Muscle of leg (tissue), 11 donors: ENCODE measurements around the gene IL17RB. TPM values are rescaled to one million over a fixed set of nuclear protein-coding genes. Genes with fewer than 3 reads are reported as not detected.

Experiments
- DNase-seq: peaks from one replicate; pipeline ENCODE4 v3.0.0; 2013
- H3K27ac ChIP-seq: one replicate; pipeline ENCODE4 v1.5.1; 2013; ENCODE audit warnings: mild to moderate bottlenecking, low read length, control low read depth
- H3K27me3 ChIP-seq: one replicate; pipeline ENCODE4 v1.6.1; 2013; ENCODE audit warnings: low read length; ENCODE audit not compliant: control insufficient read depth, insufficient read depth
- H3K36me3 ChIP-seq: one replicate; pipeline ENCODE4 v1.6.1; 2013; ENCODE audit warnings: low read length; ENCODE audit not compliant: control insufficient read depth, insufficient read depth
- H3K4me1 ChIP-seq: one replicate; pipeline ENCODE4 v1.6.1; 2013; ENCODE audit warnings: low read length; ENCODE audit not compliant: control insufficient read depth, insufficient read depth
- H3K4me3 ChIP-seq: one replicate; pipeline ENCODE4 v1.5.1; 2013; ENCODE audit warnings: low read length, control low read depth
- H3K9me3 ChIP-seq: replicated peaks from 2 replicates; pipeline ENCODE4 v1.6.1; 2013; ENCODE audit warnings: low read depth, low read length; ENCODE audit not compliant: control insufficient read depth
- WGBS: methylation state at CpG from one replicate; pipeline ENCODE4 v1.1.5; 2013; ENCODE audit warnings: missing lambda C conversion rate; ENCODE audit not compliant: insufficient coverage; 5-methylcytosine and 5-hydroxymethylcytosine counted together
- polyA plus RNA-seq, 8 donors: library from polyadenylated mRNA; unstranded; fragments of 120-200 nt; gene quantifications; one replicate each; pipeline versions ENCODE4 v1.2.1 to v1.2.3, GENCODE V29; 2013; ENCODE audit warnings: inconsistent platforms in 1 of 8, low replicate concordance in 1 of 8; ENCODE audit not compliant: insufficient read length in 8 of 8, insufficient read depth in 1 of 8
- total RNA-seq: library from RNA; stranded (reverse); fragments of 120-200 nt; gene quantifications from one replicate; pipeline ENCODE4 v1.2.4, GENCODE V29; 2013

The IL17RB gene
- total and polyA plus RNA-seq, 9 donors = 0.93 to 4.5 (median 3.4) TPM

- Histone ChIP-seq H3K36me3 (peaks cover 33% of the 10 kb centered on the region), H3K4me1 (no peaks in the 10 kb centered on the region), H3K27me3 (no peaks in the 10 kb centered on the region), H3K4me3 (no peak overlapping the region), H3K27ac (no peak overlapping the region), H3K9me3 (no peaks in the 10 kb centered on the region)
- WGBS = 94% methylated on average over 3 of the region's 6 CpGs
- no peak for DNase-seq
Observed at GRCh38 chr3:53859178-53859577, 12.8 kb downstream of the IL17RB start.

- WGBS = 72% methylated on average over 2 of the region's 4 CpGs
- Histone ChIP-seq H3K4me1 (no peaks in the 10 kb centered on the region), H3K27ac (no peak overlapping the region), H3K9me3 (no peaks in the 10 kb centered on the region), H3K36me3 (peaks cover 42% of the 10 kb centered on the region), H3K4me3 (no peak overlapping the region), H3K27me3 (no peaks in the 10 kb centered on the region)
- DNase-seq = no peak
Observed at GRCh38 chr3:53860196-53860595, 13.8 kb downstream of the IL17RB start.

GRCh38 chr3:53862241-53862640, 15.9 kb downstream of the IL17RB start:
- no peak overlapping the region for H3K27ac ChIP-seq
- DNase-seq = no peak
- no peak overlapping the region for H3K4me3 ChIP-seq
- no peaks in the 10 kb centered on the region for H3K9me3 ChIP-seq
- no peaks in the 10 kb centered on the region for H3K4me1 ChIP-seq
- H3K36me3 ChIP-seq = peaks cover 46% of the 10 kb centered on the region
- H3K27me3 ChIP-seq = no peaks in the 10 kb centered on the region
- WGBS = no CpG with 5 or more reads among the region's 3 CpGs

GRCh38 chr3:53863145-53863544, 16.8 kb downstream of the IL17RB start:
- 67% methylated on average over 1 of the region's 1 CpG for WGBS
- Histone ChIP-seq H3K4me1 (no peaks in the 10 kb centered on the region), H3K27me3 (no peaks in the 10 kb centered on the region)

GRCh38 chr3:53865732-53866499, 19.5 kb downstream of the IL17RB start:
- no peak for DNase-seq
- WGBS = no CpG with 5 or more reads among the region's 5 CpGs
- Histone ChIP-seq H3K36me3 (peaks cover 61% of the 10 kb centered on the region), H3K27ac (no peak overlapping the region), H3K9me3 (no peaks in the 10 kb centered on the region), H3K4me1 (no peaks in the 10 kb centered on the region), H3K27me3 (no peaks in the 10 kb centered on the region), H3K4me3 (no peak overlapping the region)

More at GRCh38 chr3:53863145-53863544, 16.8 kb downstream of the IL17RB start:
- H3K4me3 ChIP-seq = no peak overlapping the region
- DNase-seq = no peak
- H3K9me3 ChIP-seq = no peaks in the 10 kb centered on the region
- H3K27ac ChIP-seq = no peak overlapping the region
- peaks cover 52% of the 10 kb centered on the region for H3K36me3 ChIP-seq

GRCh38 chr3:53880396-53881345, 34.3 kb downstream of the IL17RB start:
- Histone ChIP-seq H3K27me3 (no peaks in the 10 kb centered on the region), H3K4me1 (peaks cover 11% of the 10 kb centered on the region), H3K4me3 (peak overlapping the region; percentile 78), H3K36me3 (peaks cover 34% of the 10 kb centered on the region), H3K9me3 (no peaks in the 10 kb centered on the region), H3K27ac (peak overlapping the region; percentile 96)
- 0% methylated on average over 2 of the region's 10 CpGs for WGBS
- peak; percentile 15 for DNase-seq

GRCh38 chr3:53881691-53882593, 35.6 kb downstream of the IL17RB start, which contains the start of gene ACTR8:
ACTR8 (minus strand) TSS chr3:53882152; CDS start chr3:53882101, 51 bp downstream.
- Histone ChIP-seq H3K4me3 (peak within 1 kb of the TSS; percentile 78), H3K4me1 (peaks cover 11% of the 10 kb centered on the region), H3K27me3 (no peaks in the 10 kb centered on the region), H3K27ac (peak within 1 kb of the TSS; percentile 96), H3K36me3 (peaks cover 32% of the 10 kb centered on the region), H3K9me3 (no peaks in the 10 kb centered on the region)
- DNase-seq = peak; percentile 94
- 1% methylated on average over 47 of the region's 65 CpGs for WGBS

- Histone ChIP-seq H3K36me3 (peaks cover 24% of the 10 kb centered on the region), H3K27ac (no peak overlapping the region), H3K27me3 (no peaks in the 10 kb centered on the region), H3K4me1 (peaks cover 11% of the 10 kb centered on the region), H3K4me3 (no peak overlapping the region), H3K9me3 (no peaks in the 10 kb centered on the region)
- whole genome bisulfite sequencing = 83% methylated on average over 4 of the region's 4 CpGs
- no peak for DNase-seq
Observed at GRCh38 chr3:53883008-53883407, 36.6 kb downstream of the IL17RB start.

GRCh38 chr3:53884623-53885022, 38.3 kb downstream of the IL17RB start:
- no peak overlapping the region for H3K27ac ChIP-seq
- no peak for DNase-seq
- peaks cover 11% of the 10 kb centered on the region for H3K4me1 ChIP-seq
- H3K36me3 ChIP-seq = peaks cover 21% of the 10 kb centered on the region
- no peaks in the 10 kb centered on the region for H3K27me3 ChIP-seq
- no peaks in the 10 kb centered on the region for H3K9me3 ChIP-seq
- no peak overlapping the region for H3K4me3 ChIP-seq
- 95% methylated on average over 7 of the region's 11 CpGs for WGBS
